ENCODE results near the gene ITGA5.

The ITGA5 gene

GRCh38 chr12:54432815-54433164 lies 13.7 kb upstream of the ITGA5 start:
- H3K27me3 ChIP-seq (replicated peaks; ENCODE audit: control insufficient read depth, insufficient read depth, low read length, poor library complexity, severe bottlenecking) = no peaks in the 10 kb centered on the region
- no peaks in the 10 kb centered on the region for H3K36me3 ChIP-seq (ENCODE audit: control insufficient read depth, insufficient read depth, low read length)
- H3K27ac ChIP-seq (ENCODE audit: insufficient read depth, low read length, poor library complexity, severe bottlenecking) = no peak overlapping the region
- DNase-seq = no peak
- no peak overlapping the region for H3K4me3 ChIP-seq (ENCODE audit: insufficient read depth, low read depth, low read length, poor library complexity, severe bottlenecking)
- H3K9me3 ChIP-seq (ENCODE audit: control insufficient read depth, low read length) = no peaks in the 10 kb centered on the region
- peaks cover 11% of the 10 kb centered on the region for H3K4me1 ChIP-seq (ENCODE audit: control insufficient read depth, insufficient read depth, low read length, poor library complexity, severe bottlenecking)

- DNase-seq = no peak
- Histone ChIP-seq H3K27me3 (replicated peaks; ENCODE audit: control insufficient read depth, insufficient read depth, low read length, poor library complexity, severe bottlenecking) (no peaks in the 10 kb centered on the region), H3K27ac (ENCODE audit: insufficient read depth, low read length, poor library complexity, severe bottlenecking) (no peak overlapping the region), H3K4me3 (ENCODE audit: insufficient read depth, low read depth, low read length, poor library complexity, severe bottlenecking) (no peak overlapping the region), H3K9me3 (ENCODE audit: control insufficient read depth, low read length) (no peaks in the 10 kb centered on the region), H3K4me1 (ENCODE audit: control insufficient read depth, insufficient read depth, low read length, poor library complexity, severe bottlenecking) (peaks cover 11% of the 10 kb centered on the region), H3K36me3 (ENCODE audit: control insufficient read depth, insufficient read depth, low read length) (no peaks in the 10 kb centered on the region)
Observed at GRCh38 chr12:54431911-54432814, 13.1 kb upstream of the ITGA5 start.

DNA sequence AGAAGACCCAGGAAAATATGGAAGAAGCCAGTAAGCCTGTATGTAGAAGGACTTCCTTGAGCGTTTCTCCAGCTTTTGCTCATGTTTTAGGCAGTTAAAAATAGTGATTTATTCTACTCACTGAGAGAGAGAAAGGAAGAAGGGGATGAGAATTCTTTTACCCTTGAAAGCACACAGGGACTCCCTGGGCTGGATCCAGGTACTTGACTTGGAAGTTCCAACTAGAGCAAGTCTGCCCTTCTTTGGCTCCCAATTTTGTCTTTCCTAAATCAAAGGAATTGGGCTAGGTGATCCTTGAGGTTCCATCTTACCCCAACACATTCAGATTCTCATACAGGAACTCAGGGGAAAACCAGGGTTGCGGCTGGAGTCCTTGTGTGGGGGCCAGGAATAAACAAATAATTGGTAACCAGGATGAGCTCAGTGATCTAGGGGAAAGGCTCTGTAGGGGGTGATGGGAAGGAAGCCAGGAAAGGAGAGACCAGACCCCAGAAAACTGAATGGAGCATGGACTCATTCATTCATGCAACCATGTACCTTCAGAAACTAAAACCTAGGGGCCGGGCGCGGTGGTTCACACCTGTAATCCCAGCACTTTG lies 11.5 kb upstream of the ITGA5 start:
- no peak for DNase-seq
- H3K27me3 ChIP-seq (replicated peaks; ENCODE audit: control insufficient read depth, insufficient read depth, low read length, poor library complexity, severe bottlenecking) = no peaks in the 10 kb centered on the region

GRCh38 chr12:54429014-54429471 lies 10.0 kb upstream of the ITGA5 start:
- no peak overlapping the region for H3K27ac ChIP-seq (ENCODE audit: insufficient read depth, low read length, poor library complexity, severe bottlenecking)
- no peak overlapping the region for H3K4me3 ChIP-seq (ENCODE audit: insufficient read depth, low read depth, low read length, poor library complexity, severe bottlenecking)
- H3K36me3 ChIP-seq (ENCODE audit: control insufficient read depth, insufficient read depth, low read length) = no peaks in the 10 kb centered on the region
- peaks cover 11% of the 10 kb centered on the region for H3K4me1 ChIP-seq (ENCODE audit: control insufficient read depth, insufficient read depth, low read length, poor library complexity, severe bottlenecking)
- no peak for DNase-seq
- H3K27me3 ChIP-seq (replicated peaks; ENCODE audit: control insufficient read depth, insufficient read depth, low read length, poor library complexity, severe bottlenecking) = no peaks in the 10 kb centered on the region
- no peaks in the 10 kb centered on the region for H3K9me3 ChIP-seq (ENCODE audit: control insufficient read depth, low read length)

More for the DNA sequence above, 11.5 kb upstream of the ITGA5 start:
- Histone ChIP-seq H3K9me3 (ENCODE audit: control insufficient read depth, low read length) (no peaks in the 10 kb centered on the region), H3K27ac (ENCODE audit: insufficient read depth, low read length, poor library complexity, severe bottlenecking) (no peak overlapping the region), H3K4me3 (ENCODE audit: insufficient read depth, low read depth, low read length, poor library complexity, severe bottlenecking) (no peak overlapping the region), H3K4me1 (ENCODE audit: control insufficient read depth, insufficient read depth, low read length, poor library complexity, severe bottlenecking) (peaks cover 11% of the 10 kb centered on the region), H3K36me3 (ENCODE audit: control insufficient read depth, insufficient read depth, low read length) (no peaks in the 10 kb centered on the region)

- no peak overlapping the region for H3K27ac ChIP-seq (ENCODE audit: insufficient read depth, low read length, poor library complexity, severe bottlenecking)
Observed at GRCh38 chr12:54428050-54429013, 9.3 kb upstream of the ITGA5 start.

DNA sequence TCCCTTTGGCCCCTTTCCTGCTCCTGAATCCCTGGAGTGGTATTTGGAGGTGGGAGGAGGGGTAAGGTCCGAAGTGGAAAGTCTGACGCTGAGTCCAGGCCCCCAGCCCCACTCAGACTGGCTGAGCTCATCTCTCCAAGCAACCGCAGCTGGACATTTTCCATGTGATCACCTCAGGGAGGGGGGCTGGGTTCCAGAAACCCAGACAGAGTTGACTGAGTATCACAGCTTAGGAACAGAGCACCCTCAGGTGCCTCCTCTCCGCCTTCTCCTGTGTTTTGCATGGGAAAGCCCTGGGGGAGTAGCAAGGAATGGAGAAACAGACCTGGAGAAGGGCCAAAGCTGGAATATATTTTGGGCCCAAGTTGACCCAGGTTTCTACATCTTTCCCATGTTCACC lies 8.0 kb upstream of the ITGA5 start:
- peaks cover under 1% of the 10 kb centered on the region for H3K4me1 ChIP-seq (ENCODE audit: control insufficient read depth, insufficient read depth, low read length, poor library complexity, severe bottlenecking)

More at GRCh38 chr12:54428050-54429013, 9.3 kb upstream of the ITGA5 start:
- no peaks in the 10 kb centered on the region for H3K9me3 ChIP-seq (ENCODE audit: control insufficient read depth, low read length)
- DNase-seq = peak in 1 of 3 donors; percentile 56
- no peaks in the 10 kb centered on the region for H3K36me3 ChIP-seq (ENCODE audit: control insufficient read depth, insufficient read depth, low read length)
- H3K4me3 ChIP-seq (ENCODE audit: insufficient read depth, low read depth, low read length, poor library complexity, severe bottlenecking) = no peak overlapping the region
- peaks cover 11% of the 10 kb centered on the region for H3K4me1 ChIP-seq (ENCODE audit: control insufficient read depth, insufficient read depth, low read length, poor library complexity, severe bottlenecking)
- H3K27me3 ChIP-seq (replicated peaks; ENCODE audit: control insufficient read depth, insufficient read depth, low read length, poor library complexity, severe bottlenecking) = no peaks in the 10 kb centered on the region

DNA sequence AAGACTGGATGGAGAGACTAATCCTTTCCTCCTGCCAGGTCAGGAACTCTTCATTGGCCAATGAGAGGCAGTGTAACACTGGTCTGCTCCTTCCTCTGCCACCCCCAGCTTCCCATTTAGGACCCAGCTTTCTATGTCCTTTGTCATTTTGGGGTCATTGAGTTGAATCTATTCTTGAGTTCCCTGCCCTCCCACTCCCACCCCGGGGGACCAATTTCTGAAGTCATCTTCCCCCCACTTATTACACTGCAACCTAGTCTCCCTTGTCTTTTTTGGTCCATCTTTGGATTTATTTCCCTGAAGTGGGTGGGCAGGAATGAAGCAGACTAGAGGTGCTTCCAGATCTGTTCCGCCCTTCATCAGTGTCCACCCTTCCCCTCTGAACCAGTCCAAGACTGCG lies 7.6 kb upstream of the ITGA5 start:
- no peaks in the 10 kb centered on the region for H3K4me1 ChIP-seq (ENCODE audit: control insufficient read depth, insufficient read depth, low read length, poor library complexity, severe bottlenecking)
- no peak overlapping the region for H3K4me3 ChIP-seq (ENCODE audit: insufficient read depth, low read depth, low read length, poor library complexity, severe bottlenecking)
- no peaks in the 10 kb centered on the region for H3K36me3 ChIP-seq (ENCODE audit: control insufficient read depth, insufficient read depth, low read length)
- H3K9me3 ChIP-seq (ENCODE audit: control insufficient read depth, low read length) = no peaks in the 10 kb centered on the region
- DNase-seq = no peak
- H3K27ac ChIP-seq (ENCODE audit: insufficient read depth, low read length, poor library complexity, severe bottlenecking) = no peak overlapping the region
- H3K27me3 ChIP-seq (replicated peaks; ENCODE audit: control insufficient read depth, insufficient read depth, low read length, poor library complexity, severe bottlenecking) = no peaks in the 10 kb centered on the region

More for the DNA sequence above, 8.0 kb upstream of the ITGA5 start:
- no peaks in the 10 kb centered on the region for H3K27me3 ChIP-seq (replicated peaks; ENCODE audit: control insufficient read depth, insufficient read depth, low read length, poor library complexity, severe bottlenecking)
- H3K4me3 ChIP-seq (ENCODE audit: insufficient read depth, low read depth, low read length, poor library complexity, severe bottlenecking) = no peak overlapping the region
- no peak for DNase-seq
- no peaks in the 10 kb centered on the region for H3K9me3 ChIP-seq (ENCODE audit: control insufficient read depth, low read length)
- H3K27ac ChIP-seq (ENCODE audit: insufficient read depth, low read length, poor library complexity, severe bottlenecking) = no peak overlapping the region
- no peaks in the 10 kb centered on the region for H3K36me3 ChIP-seq (ENCODE audit: control insufficient read depth, insufficient read depth, low read length)

DNA sequence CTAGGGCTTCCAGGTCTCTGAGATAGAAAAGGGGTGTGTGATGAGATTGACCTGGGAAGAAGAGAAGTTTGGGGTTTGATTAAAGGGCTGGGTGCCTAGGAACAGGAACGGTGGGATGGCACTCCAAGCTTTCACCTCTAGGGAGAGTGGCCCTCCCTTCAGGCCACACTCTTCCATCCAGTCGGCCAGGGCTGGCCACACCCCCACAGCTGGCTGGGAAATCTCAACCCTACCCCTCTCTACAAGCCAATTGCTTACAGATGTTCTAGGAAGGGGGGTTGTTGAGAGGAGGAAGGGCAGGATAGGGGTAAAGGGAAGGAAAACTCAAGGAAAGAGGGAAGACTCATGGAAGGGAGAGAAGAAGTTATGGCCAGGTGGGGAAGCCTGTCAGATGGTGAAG lies 6.6 kb upstream of the ITGA5 start:
- peaks cover 1% of the 10 kb centered on the region for H3K4me1 ChIP-seq (ENCODE audit: control insufficient read depth, insufficient read depth, low read length, poor library complexity, severe bottlenecking)
- no peak for DNase-seq
- no peaks in the 10 kb centered on the region for H3K9me3 ChIP-seq (ENCODE audit: control insufficient read depth, low read length)
- H3K4me3 ChIP-seq (ENCODE audit: insufficient read depth, low read depth, low read length, poor library complexity, severe bottlenecking) = no peak overlapping the region
- H3K27ac ChIP-seq (ENCODE audit: insufficient read depth, low read length, poor library complexity, severe bottlenecking) = no peak overlapping the region
- H3K27me3 ChIP-seq (replicated peaks; ENCODE audit: control insufficient read depth, insufficient read depth, low read length, poor library complexity, severe bottlenecking) = no peaks in the 10 kb centered on the region
- H3K36me3 ChIP-seq (ENCODE audit: control insufficient read depth, insufficient read depth, low read length) = no peaks in the 10 kb centered on the region

GRCh38 chr12:54424224-54424623 lies 5.2 kb upstream of the ITGA5 start:
- Histone ChIP-seq H3K4me3 (ENCODE audit: insufficient read depth, low read depth, low read length, poor library complexity, severe bottlenecking) (no peak overlapping the region), H3K4me1 (ENCODE audit: control insufficient read depth, insufficient read depth, low read length, poor library complexity, severe bottlenecking) (peaks cover 13% of the 10 kb centered on the region), H3K36me3 (ENCODE audit: control insufficient read depth, insufficient read depth, low read length) (no peaks in the 10 kb centered on the region), H3K27me3 (replicated peaks; ENCODE audit: control insufficient read depth, insufficient read depth, low read length, poor library complexity, severe bottlenecking) (no peaks in the 10 kb centered on the region), H3K9me3 (ENCODE audit: control insufficient read depth, low read length) (no peaks in the 10 kb centered on the region), H3K27ac (ENCODE audit: insufficient read depth, low read length, poor library complexity, severe bottlenecking) (no peak overlapping the region)
- no peak for DNase-seq
